GM12892 (cell line): ENCODE measurements around the gene CACNA2D2.

Experiments
- POLR2A ChIP-seq: IDR thresholded peaks from 2 replicates; pipeline ENCODE4 v1.6.1; 2011; ENCODE audit warnings: low read depth, low read length, control low read depth
- POLR2AphosphoS5 ChIP-seq: IDR thresholded peaks from 2 replicates; pipeline ENCODE4 v1.6.1; 2011; ENCODE audit warnings: low read depth, low read length, control low read depth
- TAF1 ChIP-seq: IDR thresholded peaks from 2 replicates; pipeline ENCODE4 v1.6.1; 2011; ENCODE audit warnings: low read depth, mild to moderate bottlenecking, control low read depth, low read length, borderline replicate concordance

- TF ChIP-seq POLR2A (no peak), POLR2AphosphoS5 (no peak), TAF1 (no peak)
Measured at GRCh38 chr3:50474717-50475116, 28.7 kb downstream of the CACNA2D2 start.
